Osteocyte (in vitro differentiated cells): ENCODE results near the gene NMNAT1. TPM values are rescaled to one million over a fixed set of nuclear protein-coding genes. Genes with fewer than 3 reads are reported as not detected.

Source experiments
- DNase-seq: peaks from one replicate; pipeline ENCODE4 v3.0.0; 2021; ENCODE audit warnings: mixed read lengths; ENCODE audit not compliant: unreplicated experiment; ENCODE audit errors: extremely low spot score
- H3K27ac Mint-ChIP-seq: one replicate; pipeline ENCODE4 v1.8.0; 2021; ENCODE audit warnings: mild to moderate bottlenecking, mixed read lengths; ENCODE audit not compliant: unreplicated experiment
- H3K27me3 Mint-ChIP-seq: one replicate; pipeline ENCODE4 v1.8.0; 2021; ENCODE audit warnings: mixed read lengths; ENCODE audit not compliant: unreplicated experiment
- H3K36me3 Mint-ChIP-seq: one replicate; pipeline ENCODE4 v1.8.0; 2021; ENCODE audit warnings: mixed read lengths; ENCODE audit not compliant: unreplicated experiment
- H3K4me1 Mint-ChIP-seq: one replicate; pipeline ENCODE4 v1.8.0; 2021; ENCODE audit warnings: mixed read lengths; ENCODE audit not compliant: unreplicated experiment
- H3K4me3 Mint-ChIP-seq: one replicate; pipeline ENCODE4 v1.8.0; 2021; ENCODE audit warnings: mild to moderate bottlenecking, moderate library complexity, mixed read lengths; ENCODE audit not compliant: unreplicated experiment
- H3K9me3 Mint-ChIP-seq: one replicate; pipeline ENCODE4 v1.8.0; 2021; ENCODE audit warnings: mixed read lengths; ENCODE audit not compliant: unreplicated experiment
- CTCF ChIP-seq: fragments of 200-600 bp; sonication (generic); IDR thresholded peaks from 2 replicates; pipeline ENCODE4 v1.5.0; 2021; ENCODE audit warnings: antibody characterized with exemption, mild to moderate bottlenecking, moderate library complexity
- total RNA-seq: library from RNA; stranded (reverse); gene quantifications from 2 replicates; pipeline ENCODE4 v1.2.1, GENCODE V29; 2021

The NMNAT1 gene
- total RNA-seq, 1 donor from 2014 or later, result 14.5 TPM

DNA sequence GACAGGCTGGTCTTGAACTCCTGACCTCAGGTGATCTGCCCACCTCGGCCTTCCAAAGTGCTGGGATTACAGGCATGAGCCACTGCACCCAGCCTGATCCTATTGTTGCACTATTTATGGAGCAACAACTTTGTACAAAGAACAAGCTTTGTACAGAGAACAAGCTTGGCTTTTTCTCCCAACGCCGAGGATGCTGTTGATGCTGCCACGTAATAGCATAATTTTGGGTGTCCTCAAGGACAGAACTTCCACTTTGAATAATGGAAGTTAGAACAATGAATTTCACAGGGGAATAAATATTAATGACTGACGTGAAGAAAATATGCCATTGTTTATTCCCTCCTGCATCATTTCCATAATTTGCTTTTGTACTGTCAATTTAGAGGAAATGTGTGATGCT lies 41.0 kb downstream of the NMNAT1 start:
- Mint-ChIP-seq H3K9me3 (no peaks in the 10 kb centered on the region), H3K27ac (no peak overlapping the region), H3K36me3 (peaks cover 14% of the 10 kb centered on the region), H3K27me3 (no peaks in the 10 kb centered on the region), H3K4me3 (no peak overlapping the region), H3K4me1 (no peaks in the 10 kb centered on the region)
- TF ChIP-seq CTCF, result no peak
- no peak for DNase-seq

GRCh38 chr1:9985001-9985400 lies 41.7 kb downstream of the NMNAT1 start:
- TF ChIP-seq CTCF, result no peak
- no peak overlapping the region for H3K4me3 Mint-ChIP-seq
- no peaks in the 10 kb centered on the region for H3K4me1 Mint-ChIP-seq
- H3K9me3 Mint-ChIP-seq, result no peaks in the 10 kb centered on the region
- H3K36me3 Mint-ChIP-seq, result peaks cover 14% of the 10 kb centered on the region
- no peaks in the 10 kb centered on the region for H3K27me3 Mint-ChIP-seq
- H3K27ac Mint-ChIP-seq, result no peak overlapping the region
- DNase-seq, result no peak

DNA sequence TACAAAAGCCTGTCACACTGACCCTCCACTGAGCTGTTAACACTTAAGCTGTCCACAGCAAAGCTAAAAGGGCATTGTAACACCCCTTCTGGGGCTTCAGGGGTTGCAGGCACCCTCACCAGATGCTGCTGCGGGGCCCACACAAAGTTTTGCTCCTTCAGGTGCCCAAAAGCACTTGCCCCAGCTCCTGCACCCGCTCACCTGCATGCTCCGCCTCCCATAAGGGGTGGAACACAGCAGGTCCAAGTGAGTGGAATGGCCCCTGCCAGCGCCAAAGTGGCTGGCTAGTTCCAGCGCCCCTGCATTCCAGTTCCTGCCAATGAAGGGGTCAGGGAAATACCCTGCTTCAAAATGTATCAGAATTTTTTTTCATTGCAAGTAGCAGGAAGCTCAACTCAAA lies 46.5 kb downstream of the NMNAT1 start:
- no peaks in the 10 kb centered on the region for H3K4me1 Mint-ChIP-seq
- no peak overlapping the region for H3K4me3 Mint-ChIP-seq
- no peak overlapping the region for H3K27ac Mint-ChIP-seq
- no peaks in the 10 kb centered on the region for H3K36me3 Mint-ChIP-seq
- H3K9me3 Mint-ChIP-seq, result no peaks in the 10 kb centered on the region
- DNase-seq, result no peak
- no peak for TF ChIP-seq CTCF
- H3K27me3 Mint-ChIP-seq, result no peaks in the 10 kb centered on the region

- H3K36me3 Mint-ChIP-seq, result no peaks in the 10 kb centered on the region
- no peaks in the 10 kb centered on the region for H3K27me3 Mint-ChIP-seq
- H3K9me3 Mint-ChIP-seq, result no peaks in the 10 kb centered on the region
- no peak for TF ChIP-seq CTCF
- H3K27ac Mint-ChIP-seq, result no peak overlapping the region
- no peak for DNase-seq
- H3K4me1 Mint-ChIP-seq, result no peaks in the 10 kb centered on the region
- no peak overlapping the region for H3K4me3 Mint-ChIP-seq
Measured at GRCh38 chr1:9990944-9991343, 47.7 kb downstream of the NMNAT1 start.

GRCh38 chr1:9992910-9993309 lies 49.6 kb downstream of the NMNAT1 start:
- Mint-ChIP-seq H3K27ac (no peak overlapping the region), H3K9me3 (no peaks in the 10 kb centered on the region), H3K4me3 (no peak overlapping the region), H3K4me1 (peaks cover 5% of the 10 kb centered on the region), H3K36me3 (no peaks in the 10 kb centered on the region), H3K27me3 (peaks cover 5% of the 10 kb centered on the region)
- DNase-seq, result no peak
- no peak for TF ChIP-seq CTCF
